Panc1 (cell line): Measurements from ENCODE around the gene RIPOR3. TPM values are rescaled to one million over a fixed set of nuclear protein-coding genes. Genes with fewer than 3 reads are reported as not detected.

Experiments used
- ATAC-seq: fragments of 200-7000 bp; cut with Tn5 transposase; 2 replicates; pipeline ENCODE4 v1.9.1; 2020; ENCODE audit warnings: mild to moderate bottlenecking, moderate library complexity
- BruUV-seq: library from RNA; stranded (reverse); fragments of 400-500 nt; replicated peaks from 2 replicates; lab custom pipeline; 2021; lab: Mats Ljungman, UMichigan
- CTCF ChIA-PET: fragments of 300-600 bp; sonication (Branson Sonifier 250); formaldehyde crosslinking; loops from one replicate; lab custom pipeline; 2022; ENCODE audit warnings: antibody characterized with exemption; lab: Charles Lee
- POLR2A ChIA-PET: fragments of 300-600 bp; sonication (Branson Sonifier 250); formaldehyde crosslinking; loops from one replicate; lab custom pipeline; 2022; ENCODE audit warnings: antibody characterized with exemption; lab: Charles Lee
- DNase-seq: peaks from one replicate; pipeline ENCODE4 v3.0.0-alpha.2; 2010; ENCODE audit warnings: low read depth, low spot score
- H3K27ac ChIP-seq: 2 replicates; pipeline ENCODE4 v1.5.1; 2011; ENCODE audit warnings: mild to moderate bottlenecking, low read length, inconsistent platforms
- H3K27me3 ChIP-seq: fragments of 200-500 bp; sonication (Bioruptor generic); 2 replicates; pipeline ENCODE4 v1.6.0; 2014; ENCODE audit warnings: low read length, inconsistent platforms; ENCODE audit not compliant: control insufficient read depth, insufficient read depth
- H3K36me3 ChIP-seq: fragments of 200-500 bp; sonication (Bioruptor generic); 2 replicates; pipeline ENCODE4 v1.5.1; 2014; ENCODE audit warnings: inconsistent platforms, mild to moderate bottlenecking, low read length, moderate library complexity; ENCODE audit not compliant: control insufficient read depth, insufficient read depth
- H3K4me1 ChIP-seq: 2 replicates; pipeline ENCODE4 v1.5.1; 2011; ENCODE audit warnings: inconsistent platforms, mild to moderate bottlenecking, low read length, moderate library complexity; ENCODE audit not compliant: control insufficient read depth, insufficient read depth
- H3K4me3 ChIP-seq, 2 experiments: 2 replicates each; pipeline ENCODE4 v1.5.1; 2011 to 2012; ENCODE audit warnings: low read depth in 2 of 2, low read length in 2 of 2, mild to moderate bottlenecking in 2 of 2, inconsistent platforms in 1 of 2, moderate library complexity in 1 of 2
- H3K9me3 ChIP-seq: fragments of 200-500 bp; sonication (Bioruptor generic); 2 replicates; pipeline ENCODE4 v1.5.1; 2014; ENCODE audit warnings: low read depth, mild to moderate bottlenecking, inconsistent platforms, low read length, moderate library complexity; ENCODE audit not compliant: control insufficient read depth, insufficient read depth
- POLR2AphosphoS5 ChIP-seq: IDR thresholded peaks from 2 replicates; pipeline ENCODE4 v1.6.1; 2012; ENCODE audit warnings: mild to moderate bottlenecking, low read depth, low read length, moderate library complexity
- REST ChIP-seq, 2 experiments: IDR thresholded peaks; 2 replicates each; pipeline ENCODE4 v1.6.1; 2011 to 2012; ENCODE audit warnings: low read depth in 2 of 2, control low read depth in 1 of 2, low read length in 1 of 2, mild to moderate bottlenecking in 1 of 2, moderate library complexity in 1 of 2; ENCODE audit not compliant: insufficient read depth in 1 of 2
- SIN3A ChIP-seq: IDR thresholded peaks from 2 replicates; pipeline ENCODE4 v1.6.1; 2012; ENCODE audit warnings: low read depth, mild to moderate bottlenecking, low read length, moderate library complexity, borderline replicate concordance; ENCODE audit not compliant: insufficient read depth
- TCF7L2 ChIP-seq: IDR thresholded peaks from 2 replicates; pipeline ENCODE4 v1.6.1; 2011; ENCODE audit warnings: mild to moderate bottlenecking, low read depth, low read length, inconsistent platforms
- in situ Hi-C: cut with HindIII; loops from 2 replicates; pipeline ENCODE4 v1.10.0; 2016; ENCODE audit warnings: low sequenced_read_pairs, low pct_unique_long_range_greater_than_20kb
- intact Hi-C: fragments of 100-400 bp; cut with micrococcal nuclease; formaldehyde crosslinking; loops from one replicate; pipeline ENCODE4 v1.10.0; 2022; ENCODE audit not compliant: unreplicated experiment
- total RNA-seq: library from RNA; stranded (reverse); gene quantifications from one replicate; pipeline ENCODE4 v1.2.1, GENCODE V29; 2021; ENCODE audit not compliant: unreplicated experiment
- TF ChIP-seq, protein P1 (sequence below): fragments of 450-650 bp; IDR thresholded peaks from 2 replicates; pipeline ENCODE4 v1.5.1; 2017; ENCODE audit warnings: mild to moderate bottlenecking

RIPOR3 gene
- total RNA-seq, 1 experiment from 2014 or later: 92.5 TPM

- Histone ChIP-seq H3K36me3 (no peaks in the 10 kb centered on the region), H3K9me3 (no peaks in the 10 kb centered on the region), H3K27ac (peak overlapping the region; percentile 100), H3K4me3 (no peak overlapping the region), H3K4me1 (peaks cover 37% of the 10 kb centered on the region), H3K27me3 (no peaks in the 10 kb centered on the region)
- DNase-seq: no peak
- BruUV-seq: no TSS peak
- in situ Hi-C loops: no loop called here
- ChIA-PET POLR2A (interaction anchor here (0.6 kb wide), 1 partner anchor 41 kb away, joined by 9 read pairs; no protein-coding TSS in a partner anchor), CTCF (interaction anchor here (0.6 to 0.7 kb wide), 2 partner anchors 9 to 11 kb away, joined by 3 to 6 read pairs; partner anchors contain the start of gene PARD6B)
- TF ChIP-seq, protein P1, sequence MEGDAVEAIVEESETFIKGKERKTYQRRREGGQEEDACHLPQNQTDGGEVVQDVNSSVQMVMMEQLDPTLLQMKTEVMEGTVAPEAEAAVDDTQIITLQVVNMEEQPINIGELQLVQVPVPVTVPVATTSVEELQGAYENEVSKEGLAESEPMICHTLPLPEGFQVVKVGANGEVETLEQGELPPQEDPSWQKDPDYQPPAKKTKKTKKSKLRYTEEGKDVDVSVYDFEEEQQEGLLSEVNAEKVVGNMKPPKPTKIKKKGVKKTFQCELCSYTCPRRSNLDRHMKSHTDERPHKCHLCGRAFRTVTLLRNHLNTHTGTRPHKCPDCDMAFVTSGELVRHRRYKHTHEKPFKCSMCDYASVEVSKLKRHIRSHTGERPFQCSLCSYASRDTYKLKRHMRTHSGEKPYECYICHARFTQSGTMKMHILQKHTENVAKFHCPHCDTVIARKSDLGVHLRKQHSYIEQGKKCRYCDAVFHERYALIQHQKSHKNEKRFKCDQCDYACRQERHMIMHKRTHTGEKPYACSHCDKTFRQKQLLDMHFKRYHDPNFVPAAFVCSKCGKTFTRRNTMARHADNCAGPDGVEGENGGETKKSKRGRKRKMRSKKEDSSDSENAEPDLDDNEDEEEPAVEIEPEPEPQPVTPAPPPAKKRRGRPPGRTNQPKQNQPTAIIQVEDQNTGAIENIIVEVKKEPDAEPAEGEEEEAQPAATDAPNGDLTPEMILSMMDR: no peak
- TF ChIP-seq POLR2AphosphoS5 (no peak), TCF7L2 (no peak), SIN3A (no peak), REST (IDR thresholded peaks at IDR 0.05; ENCODE audit: insufficient read depth in 1 of 2, low read depth in 2 of 2, low read length in 1 of 2) (no peak)
- intact Hi-C loops: loop anchor here (10.0 kb wide), 1 partner anchor 45 kb away; no protein-coding TSS in a partner anchor
- no peak for ATAC-seq
Measured at GRCh38 chr20:50720026-50720425, 28.7 kb upstream of the RIPOR3 start.

DNA sequence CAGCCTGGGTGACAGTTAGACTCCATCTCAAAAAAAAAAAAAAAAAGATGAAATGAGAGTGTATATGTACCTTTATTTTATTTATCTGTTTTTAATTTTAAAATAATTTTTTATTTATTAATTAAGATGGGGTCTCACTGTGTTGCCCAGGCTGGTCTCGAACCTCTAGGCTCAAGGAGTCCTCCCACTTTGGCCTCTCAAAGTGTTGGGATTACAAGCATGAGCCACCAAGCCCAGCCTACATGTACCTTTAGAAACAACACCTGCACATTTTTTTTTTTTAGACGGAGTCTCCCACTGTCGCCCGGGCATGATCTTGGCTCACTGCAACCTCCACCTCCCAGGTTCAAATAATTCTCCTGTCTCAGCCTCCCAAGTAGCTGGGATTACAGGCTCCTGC lies 28.0 kb upstream of the RIPOR3 start:
- no peak overlapping the region for H3K4me3 ChIP-seq
- no TSS peak for BruUV-seq
- peak overlapping the region; percentile 100; the same call in 1 of the 2 replicates for H3K27ac ChIP-seq
- H3K27me3 ChIP-seq: no peaks in the 10 kb centered on the region
- H3K4me1 ChIP-seq: peaks cover 30% of the 10 kb centered on the region
- no peaks in the 10 kb centered on the region for H3K9me3 ChIP-seq
- ChIA-PET CTCF (no interaction called here), POLR2A (no interaction called here)
- DNase-seq (no peak), ATAC-seq (no peak)
- in situ Hi-C loops (no loop called here), intact Hi-C loops (no loop called here)
- H3K36me3 ChIP-seq: no peaks in the 10 kb centered on the region
- TF ChIP-seq SIN3A (no peak), REST (IDR thresholded peaks at IDR 0.05; ENCODE audit: insufficient read depth in 1 of 2, low read depth in 2 of 2, low read length in 1 of 2) (no peak), TCF7L2 (no peak), POLR2AphosphoS5 (no peak)
- TF ChIP-seq, protein P1: no peak
